Astrocyte of the spinal cord (primary cell): Measurements from ENCODE around the gene ITGB5.

Experiments
- DNase-seq: peaks from one replicate; pipeline ENCODE4 v3.0.0; 2011; ENCODE audit warnings: low read depth, low spot score
- H3K4me3 ChIP-seq: 2 replicates; pipeline ENCODE4 v1.5.1; 2011; ENCODE audit warnings: low read depth, mild to moderate bottlenecking, low read length, moderate library complexity
- in situ Hi-C: cut with HindIII; loops from 2 replicates; pipeline ENCODE4 v1.10.0; 2017; ENCODE audit warnings: low sequenced_read_pairs
- TF ChIP-seq, protein P1 (sequence below): IDR thresholded peaks from 2 replicates; pipeline ENCODE4 v1.5.1; 2012; ENCODE audit warnings: low read depth, mild to moderate bottlenecking, low read length, inconsistent platforms

The ITGB5 gene

DNA sequence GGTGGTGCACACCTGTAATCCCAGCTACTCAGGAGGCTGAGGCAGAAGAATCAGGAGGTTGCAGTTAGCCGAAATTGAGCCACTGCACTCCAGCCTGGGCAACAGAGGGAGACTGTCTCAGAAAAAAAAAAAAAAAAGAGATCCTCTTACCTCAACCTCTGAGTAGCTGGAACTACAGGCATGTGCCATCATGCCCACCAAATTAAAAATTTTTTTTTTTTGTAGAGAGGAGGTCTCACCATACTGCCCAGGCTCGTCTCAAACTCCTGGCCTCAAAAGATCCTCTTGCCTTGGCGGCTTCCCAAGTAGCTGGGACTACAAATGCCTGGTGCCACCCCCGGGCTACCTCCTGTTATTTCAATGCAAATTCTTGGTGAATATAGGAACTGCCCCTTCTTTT lies 155.4 kb downstream of the ITGB5 start:
- no peak overlapping the region for H3K4me3 ChIP-seq
- in situ Hi-C loops = no loop called here
- DNase-seq = no peak
- TF ChIP-seq, protein P1, sequence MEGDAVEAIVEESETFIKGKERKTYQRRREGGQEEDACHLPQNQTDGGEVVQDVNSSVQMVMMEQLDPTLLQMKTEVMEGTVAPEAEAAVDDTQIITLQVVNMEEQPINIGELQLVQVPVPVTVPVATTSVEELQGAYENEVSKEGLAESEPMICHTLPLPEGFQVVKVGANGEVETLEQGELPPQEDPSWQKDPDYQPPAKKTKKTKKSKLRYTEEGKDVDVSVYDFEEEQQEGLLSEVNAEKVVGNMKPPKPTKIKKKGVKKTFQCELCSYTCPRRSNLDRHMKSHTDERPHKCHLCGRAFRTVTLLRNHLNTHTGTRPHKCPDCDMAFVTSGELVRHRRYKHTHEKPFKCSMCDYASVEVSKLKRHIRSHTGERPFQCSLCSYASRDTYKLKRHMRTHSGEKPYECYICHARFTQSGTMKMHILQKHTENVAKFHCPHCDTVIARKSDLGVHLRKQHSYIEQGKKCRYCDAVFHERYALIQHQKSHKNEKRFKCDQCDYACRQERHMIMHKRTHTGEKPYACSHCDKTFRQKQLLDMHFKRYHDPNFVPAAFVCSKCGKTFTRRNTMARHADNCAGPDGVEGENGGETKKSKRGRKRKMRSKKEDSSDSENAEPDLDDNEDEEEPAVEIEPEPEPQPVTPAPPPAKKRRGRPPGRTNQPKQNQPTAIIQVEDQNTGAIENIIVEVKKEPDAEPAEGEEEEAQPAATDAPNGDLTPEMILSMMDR = no peak

DNA sequence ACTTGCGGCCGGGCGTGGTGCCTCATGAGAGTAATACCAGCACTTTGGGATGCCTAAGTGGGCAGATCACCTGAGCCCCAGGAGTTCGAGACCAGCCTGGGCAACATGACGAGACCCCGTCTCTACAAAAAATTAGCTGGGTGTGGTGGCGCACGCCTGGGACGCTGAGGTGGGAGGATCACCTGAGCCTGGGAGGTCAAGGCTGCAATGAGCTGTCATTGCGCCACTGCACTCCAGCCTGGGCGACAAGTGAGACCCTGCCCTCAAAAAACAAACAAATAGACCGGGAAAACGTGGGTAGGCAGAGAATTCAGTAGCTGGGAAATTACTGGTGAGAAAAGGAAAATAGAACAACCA lies 156.2 kb downstream of the ITGB5 start:
- H3K4me3 ChIP-seq = peak overlapping the region; percentile 83
- TF ChIP-seq, protein P1 = no peak
- in situ Hi-C loops = no loop called here
- no peak for DNase-seq

DNA sequence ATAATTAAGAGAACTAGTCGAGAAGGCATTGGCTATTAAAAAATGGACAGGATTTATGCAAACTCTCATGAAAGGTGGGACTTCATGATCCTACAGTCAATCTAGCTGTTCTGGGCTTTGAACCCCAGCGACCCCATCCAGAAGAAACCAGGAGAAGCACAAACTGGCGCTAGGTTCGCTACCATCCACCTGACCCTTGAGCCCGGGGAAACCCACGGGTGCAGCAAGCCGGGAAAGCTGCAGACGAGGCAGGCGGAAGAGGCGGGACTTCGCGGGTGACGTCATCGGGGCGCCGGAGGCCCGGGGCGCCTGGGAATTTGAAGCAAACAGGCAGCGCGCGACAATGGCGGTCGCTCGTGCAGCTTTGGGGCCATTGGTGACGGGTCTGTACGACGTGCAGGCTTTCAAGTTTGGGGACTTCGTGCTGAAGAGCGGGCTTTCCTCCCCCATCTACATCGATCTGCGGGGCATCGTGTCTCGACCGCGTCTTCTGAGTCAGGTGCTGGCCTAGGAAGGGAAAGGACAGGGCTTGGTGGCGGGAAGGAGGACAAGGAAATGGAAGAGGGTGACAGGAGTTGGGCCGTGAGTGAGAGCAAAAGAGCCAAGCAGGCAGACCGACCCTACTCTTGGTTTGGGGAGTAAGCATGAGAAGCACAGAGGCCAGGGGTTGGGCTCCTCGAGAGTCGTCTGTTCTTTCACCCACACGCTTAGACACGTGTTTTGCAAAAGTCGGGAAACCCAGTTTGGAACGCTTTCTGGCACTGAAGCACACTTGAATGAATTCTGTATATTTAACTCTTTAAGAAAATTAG lies 156.8 kb downstream of the ITGB5 start, which contains the start of gene UMPS:
Gene UMPS, plus strand, starts transcription at position 324 of the 812 bp plus-strand sequence. Its CDS starts 20 bp downstream, at position 344.
- TF ChIP-seq, protein P1 = no peak
- in situ Hi-C loops = no loop called here
- peak; percentile 85 for DNase-seq
- H3K4me3 ChIP-seq = peak within 1 kb of the TSS; percentile 83

DNA sequence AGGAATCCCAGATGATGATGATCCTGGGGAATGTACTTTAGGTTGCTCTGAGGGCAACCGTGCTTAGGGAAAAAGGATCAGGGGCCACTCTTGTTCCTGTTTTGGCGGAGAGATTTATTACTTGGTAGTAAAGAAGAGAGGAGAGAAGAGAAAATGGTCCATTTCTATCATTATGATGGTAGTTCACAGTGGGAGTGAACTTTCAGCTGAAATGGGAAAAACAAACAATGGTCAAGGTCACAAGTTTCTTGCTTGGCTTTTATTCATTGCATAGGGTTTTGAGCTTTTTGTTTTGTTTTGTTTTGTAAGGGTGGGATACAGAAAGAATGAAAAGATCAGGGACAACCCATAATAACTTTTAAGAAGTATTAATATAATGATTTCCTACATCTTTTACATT lies 164.6 kb downstream of the ITGB5 start:
- TF ChIP-seq, protein P1 = no peak
- DNase-seq = no peak
- in situ Hi-C loops = no loop called here
- H3K4me3 ChIP-seq = no peak overlapping the region

DNA sequence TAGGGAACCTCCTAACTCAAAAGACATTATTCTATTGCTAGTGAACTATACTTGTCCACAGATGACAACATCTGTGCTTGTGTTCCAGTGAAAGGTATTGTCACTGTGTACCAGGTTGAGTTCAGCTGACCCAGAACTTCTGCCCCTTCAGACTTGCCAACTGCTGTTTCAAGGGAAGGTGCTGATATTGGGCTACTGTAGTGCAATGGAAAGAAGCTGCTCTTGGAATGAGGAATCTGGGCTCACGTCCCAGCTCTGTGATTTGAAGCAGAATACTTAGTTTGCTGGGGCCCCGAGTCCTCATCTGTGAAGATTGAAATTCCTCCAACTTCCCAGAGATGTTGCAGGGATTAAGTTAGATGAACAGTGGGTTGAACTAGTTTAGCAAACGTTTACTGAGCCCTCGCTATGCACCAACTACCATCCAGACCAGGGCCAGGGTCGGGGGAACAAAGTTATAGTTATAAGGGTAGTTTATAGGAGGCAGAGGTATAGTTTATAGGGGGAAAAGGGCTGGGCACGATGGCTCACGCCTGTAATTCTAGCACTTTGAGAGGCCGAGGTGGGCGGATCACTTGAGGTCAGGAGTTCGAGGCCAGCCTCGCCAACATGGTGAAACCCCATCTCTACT lies 172.8 kb downstream of the ITGB5 start:
- TF ChIP-seq, protein P1 = no peak
- DNase-seq = no peak
- H3K4me3 ChIP-seq = no peak overlapping the region
- in situ Hi-C loops = no loop called here
